Suprapubic skin (tissue), 4 donors: ENCODE data around the gene GNPDA2. TPM values are rescaled to one million over a fixed set of nuclear protein-coding genes. Genes with fewer than 3 reads are reported as not detected.

Source experiments
- DNase-seq, 2 donors: peaks; one replicate each; pipeline ENCODE4 v3.0.0-alpha.2; 2019; ENCODE audit warnings: low spot score in 2 of 2
- H3K27ac ChIP-seq: fragments of 200-600 bp; sonication (generic); one replicate; pipeline ENCODE4 v1.5.1; 2019
- H3K27me3 ChIP-seq: fragments of 200-600 bp; sonication (generic); one replicate; pipeline ENCODE4 v1.5.1; 2019
- H3K36me3 ChIP-seq: fragments of 200-600 bp; sonication (generic); one replicate; pipeline ENCODE4 v1.5.1; 2019
- H3K4me1 ChIP-seq: fragments of 200-600 bp; sonication (generic); one replicate; pipeline ENCODE4 v1.5.1; 2019
- H3K4me3 ChIP-seq: fragments of 200-600 bp; sonication (generic); one replicate; pipeline ENCODE4 v1.5.1; 2019; ENCODE audit warnings: mild to moderate bottlenecking
- H3K9me3 ChIP-seq: fragments of 200-600 bp; sonication (generic); one replicate; pipeline ENCODE4 v1.5.1; 2019
- EP300 ChIP-seq: sonication (generic); formaldehyde crosslinking; IDR thresholded peaks from one replicate; pipeline ENCODE4 v1.6.1; 2017; ENCODE audit warnings: antibody characterized with exemption
- POLR2A ChIP-seq, 2 donors: fragments of 450-650 bp; IDR thresholded peaks; one replicate each; pipeline ENCODE4 v1.6.1; 2017; ENCODE audit warnings: antibody characterized with exemption in 2 of 2, mild to moderate bottlenecking in 2 of 2, moderate library complexity in 2 of 2
- POLR2AphosphoS5 ChIP-seq, 3 donors: sonication (generic); formaldehyde crosslinking; IDR thresholded peaks; one replicate each; pipeline ENCODE4 v1.6.1; 2017; ENCODE audit warnings: antibody characterized with exemption in 3 of 3
- WGBS: methylation state at CpG from one replicate; pipeline ENCODE4 v1.1.5; 2018; 5-methylcytosine and 5-hydroxymethylcytosine counted together
- total RNA-seq, 4 donors: library from RNA; depleted of rRNA; stranded (reverse); fragments of >200 nt; gene quantifications; one replicate each; pipeline ENCODE4 v1.1.0, GENCODE V29; 2016
- TF ChIP-seq, protein P1 (sequence below), 2 donors: fragments of 200-600 bp in 1 of 2; fragments of 450-650 bp in 1 of 2; sonication (generic) in 1 of 2; IDR thresholded peaks; one replicate each; pipeline ENCODE4 v1.5.1; 2016 to 2019; ENCODE audit warnings: antibody characterized with exemption in 2 of 2, mild to moderate bottlenecking in 1 of 2, moderate library complexity in 1 of 2

GNPDA2 gene
- total RNA-seq, 4 donors from 2014 or later = 6.8 to 15.3 (median 13.0) TPM

DNA sequence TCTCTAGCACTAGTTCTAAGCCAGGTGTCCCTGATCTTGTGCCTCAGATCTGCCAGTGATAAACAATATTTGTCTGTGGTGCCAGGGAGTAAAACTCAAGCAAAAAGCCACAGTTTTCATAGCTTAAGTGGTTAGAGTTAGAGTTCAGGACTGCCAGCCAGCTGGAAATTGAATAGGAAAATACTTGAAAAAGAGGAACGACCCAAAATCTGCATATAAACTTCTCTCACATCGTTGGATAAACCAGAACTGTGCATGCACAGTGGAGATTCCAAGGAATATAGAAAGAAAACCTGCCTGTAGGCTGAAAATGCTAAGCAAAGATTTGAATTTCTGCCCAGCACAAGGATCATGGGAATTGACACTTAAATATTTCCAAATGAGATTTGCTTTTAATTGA, 35.0 kb upstream of the GNPDA2 start:
- H3K4me3 ChIP-seq = no peak overlapping the region
- TF ChIP-seq, protein P1, sequence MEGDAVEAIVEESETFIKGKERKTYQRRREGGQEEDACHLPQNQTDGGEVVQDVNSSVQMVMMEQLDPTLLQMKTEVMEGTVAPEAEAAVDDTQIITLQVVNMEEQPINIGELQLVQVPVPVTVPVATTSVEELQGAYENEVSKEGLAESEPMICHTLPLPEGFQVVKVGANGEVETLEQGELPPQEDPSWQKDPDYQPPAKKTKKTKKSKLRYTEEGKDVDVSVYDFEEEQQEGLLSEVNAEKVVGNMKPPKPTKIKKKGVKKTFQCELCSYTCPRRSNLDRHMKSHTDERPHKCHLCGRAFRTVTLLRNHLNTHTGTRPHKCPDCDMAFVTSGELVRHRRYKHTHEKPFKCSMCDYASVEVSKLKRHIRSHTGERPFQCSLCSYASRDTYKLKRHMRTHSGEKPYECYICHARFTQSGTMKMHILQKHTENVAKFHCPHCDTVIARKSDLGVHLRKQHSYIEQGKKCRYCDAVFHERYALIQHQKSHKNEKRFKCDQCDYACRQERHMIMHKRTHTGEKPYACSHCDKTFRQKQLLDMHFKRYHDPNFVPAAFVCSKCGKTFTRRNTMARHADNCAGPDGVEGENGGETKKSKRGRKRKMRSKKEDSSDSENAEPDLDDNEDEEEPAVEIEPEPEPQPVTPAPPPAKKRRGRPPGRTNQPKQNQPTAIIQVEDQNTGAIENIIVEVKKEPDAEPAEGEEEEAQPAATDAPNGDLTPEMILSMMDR (IDR thresholded peaks at IDR 0.05) = no peak
- TF ChIP-seq EP300 = no peak
- TF ChIP-seq POLR2AphosphoS5 (IDR thresholded peaks at IDR 0.05) = no peak
- no peak for TF ChIP-seq POLR2A (IDR thresholded peaks at IDR 0.05)
- no peak for DNase-seq
- WGBS = 11% methylated on average over 2 of the region's 2 CpGs
- H3K4me1 ChIP-seq = no peaks in the 10 kb centered on the region
- no peaks in the 10 kb centered on the region for H3K9me3 ChIP-seq
- H3K27me3 ChIP-seq = peaks cover 8% of the 10 kb centered on the region
- H3K27ac ChIP-seq = no peak overlapping the region
- no peaks in the 10 kb centered on the region for H3K36me3 ChIP-seq

DNA sequence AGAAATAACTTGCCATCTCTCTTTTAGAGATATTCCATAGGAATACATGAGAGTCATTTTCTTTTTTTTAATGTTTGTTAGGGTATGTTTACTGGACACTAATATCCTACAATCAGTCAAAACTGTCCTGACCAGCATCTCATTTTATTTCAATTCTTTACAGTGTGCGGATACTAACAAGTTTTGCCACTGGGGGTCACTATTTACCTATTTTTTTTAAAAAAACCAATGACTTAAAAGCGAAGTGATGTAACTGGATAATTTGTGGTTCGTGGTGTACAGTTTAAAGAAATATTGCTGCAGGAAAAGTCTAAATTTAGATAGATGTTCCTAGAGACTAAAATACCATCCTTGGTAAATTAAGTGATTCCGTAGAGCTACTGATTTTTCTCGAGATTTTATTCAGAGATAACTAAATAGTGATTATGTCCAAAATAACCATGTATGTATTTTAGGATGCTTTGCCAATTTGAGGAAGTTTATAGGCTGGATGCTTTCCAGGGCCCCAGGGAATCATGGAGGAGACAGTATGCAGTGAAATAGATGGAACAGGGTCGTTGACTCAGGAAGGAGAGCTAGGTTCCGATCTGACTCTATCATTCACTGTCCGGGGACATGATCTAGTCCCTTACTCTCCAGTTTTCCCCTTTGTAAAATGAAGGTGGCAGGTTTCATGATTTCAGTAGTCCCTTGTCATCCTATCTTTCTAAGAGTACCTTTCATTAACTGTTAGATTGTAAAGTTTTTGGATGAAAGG, 34.0 kb upstream of the GNPDA2 start:
- Histone ChIP-seq H3K9me3 (no peaks in the 10 kb centered on the region), H3K27ac (no peak overlapping the region), H3K27me3 (peaks cover 8% of the 10 kb centered on the region), H3K4me1 (no peaks in the 10 kb centered on the region), H3K4me3 (no peak overlapping the region), H3K36me3 (no peaks in the 10 kb centered on the region)
- no peak for DNase-seq
- TF ChIP-seq, protein P1 (IDR thresholded peaks at IDR 0.05) = peak; percentile 17 to 35
- TF ChIP-seq POLR2A (IDR thresholded peaks at IDR 0.05) = no peak
- 11% methylated on average over 8 of the region's 8 CpGs for WGBS

DNA sequence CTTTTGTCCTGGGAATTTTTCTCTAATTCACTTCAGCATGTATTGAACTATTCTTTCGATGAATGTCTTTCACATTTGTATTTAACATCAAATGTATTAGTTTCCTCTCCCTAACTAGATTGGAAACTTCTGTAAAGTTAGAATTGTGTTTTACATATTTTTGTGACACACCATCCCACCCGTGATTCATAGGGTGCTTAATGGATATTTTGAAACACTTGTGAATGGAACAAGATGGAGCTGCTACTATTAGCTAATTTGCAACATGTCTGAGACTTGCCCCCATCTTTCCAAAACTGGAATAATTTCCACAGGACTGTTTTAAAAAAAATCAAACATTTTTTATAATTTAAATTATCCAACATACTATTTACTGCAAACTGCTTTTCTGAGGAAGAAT, 30.2 kb upstream of the GNPDA2 start:
- Histone ChIP-seq H3K27ac (no peak overlapping the region), H3K36me3 (no peaks in the 10 kb centered on the region), H3K9me3 (no peaks in the 10 kb centered on the region), H3K4me3 (no peak overlapping the region), H3K4me1 (no peaks in the 10 kb centered on the region), H3K27me3 (peaks cover 8% of the 10 kb centered on the region)
- 61% methylated on average over 2 of the region's 2 CpGs for WGBS
- TF ChIP-seq EP300 (no peak), POLR2A (IDR thresholded peaks at IDR 0.05) (no peak), POLR2AphosphoS5 (IDR thresholded peaks at IDR 0.05) (no peak)
- TF ChIP-seq, protein P1 (IDR thresholded peaks at IDR 0.05) = no peak
- DNase-seq = no peak

DNA sequence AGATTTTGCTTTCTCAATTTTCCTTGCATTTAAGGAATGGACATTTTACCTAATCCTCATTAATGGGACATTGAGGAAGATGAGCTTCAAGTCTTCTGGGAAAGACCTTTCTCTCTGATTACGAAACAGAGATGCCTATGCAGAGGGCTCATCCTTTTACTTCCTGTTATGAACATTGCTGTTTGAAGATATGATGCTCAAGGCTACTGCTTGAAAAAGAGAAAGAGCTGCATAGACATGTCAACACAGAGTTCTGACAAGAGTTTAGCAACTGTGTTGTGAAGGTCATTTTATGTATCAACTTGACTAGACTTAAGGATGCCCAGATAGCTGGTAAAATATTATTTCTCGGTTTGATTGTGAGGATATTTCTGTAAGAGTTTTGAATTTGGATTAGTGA, 13.8 kb upstream of the GNPDA2 start:
- H3K27me3 ChIP-seq = no peaks in the 10 kb centered on the region
- H3K36me3 ChIP-seq = no peaks in the 10 kb centered on the region
- TF ChIP-seq POLR2A (IDR thresholded peaks at IDR 0.05) = no peak
- TF ChIP-seq EP300 = no peak
- no peak for TF ChIP-seq POLR2AphosphoS5 (IDR thresholded peaks at IDR 0.05)
- H3K9me3 ChIP-seq = no peaks in the 10 kb centered on the region
- no peak for DNase-seq
- H3K4me3 ChIP-seq = no peak overlapping the region
- H3K27ac ChIP-seq = no peak overlapping the region
- no peaks in the 10 kb centered on the region for H3K4me1 ChIP-seq
- 91% methylated on average over 2 of the region's 2 CpGs for WGBS

DNA sequence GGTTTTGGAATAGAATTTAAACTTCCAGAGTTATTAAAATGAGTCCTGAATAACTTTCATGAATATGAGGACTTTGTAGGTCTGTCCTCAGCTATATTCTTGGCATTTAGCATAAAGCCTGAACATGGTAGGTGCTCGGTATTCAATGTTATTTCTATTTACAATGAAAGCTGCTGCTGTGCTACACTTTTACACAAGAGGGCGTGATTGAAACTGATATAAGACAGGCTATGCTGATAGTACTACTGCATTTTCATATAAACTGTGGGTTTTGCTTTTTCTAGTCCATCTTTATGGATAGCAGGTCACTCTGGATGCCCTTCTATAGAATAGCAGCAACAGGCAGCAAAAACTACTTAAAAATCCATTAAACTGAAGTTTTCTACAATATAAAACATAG, 12.3 kb upstream of the GNPDA2 start:
- no peaks in the 10 kb centered on the region for H3K27me3 ChIP-seq

More for the DNA sequence above, 12.3 kb upstream of the GNPDA2 start:
- DNase-seq = no peak
- 10% methylated on average over 2 of the region's 2 CpGs for WGBS
- no peaks in the 10 kb centered on the region for H3K4me1 ChIP-seq
- H3K9me3 ChIP-seq = no peaks in the 10 kb centered on the region
- TF ChIP-seq POLR2A (IDR thresholded peaks at IDR 0.05) (no peak), EP300 (no peak), POLR2AphosphoS5 (IDR thresholded peaks at IDR 0.05) (no peak)
- TF ChIP-seq, protein P1 (IDR thresholded peaks at IDR 0.05) = no peak
- no peak overlapping the region for H3K27ac ChIP-seq
- no peaks in the 10 kb centered on the region for H3K36me3 ChIP-seq
- H3K4me3 ChIP-seq = no peak overlapping the region
